Duodenal mucosa (tissue), 2 donors: ENCODE data around the gene CLEC16A.
A peak's percentile ranks its signal among the peaks of the same experiment; 100 is the strongest.

Experiments
- H3K27ac ChIP-seq: one replicate; pipeline ENCODE4 v1.7.0; 2013; ENCODE audit warnings: low read depth, low read length
- H3K27me3 ChIP-seq, 2 donors: one replicate each; pipeline ENCODE4 v1.7.0; 2013; ENCODE audit warnings: low read length in 2 of 2, control low read depth in 1 of 2; ENCODE audit not compliant: insufficient read depth in 2 of 2, control insufficient read depth in 1 of 2
- H3K36me3 ChIP-seq, 2 donors: one replicate each; pipeline ENCODE4 v1.7.0; 2013; ENCODE audit warnings: low read length in 2 of 2, control low read depth in 1 of 2; ENCODE audit not compliant: insufficient read depth in 2 of 2, control insufficient read depth in 1 of 2
- H3K4me1 ChIP-seq, 2 donors: one replicate each; pipeline ENCODE4 v1.7.0; 2013; ENCODE audit warnings: low read length in 2 of 2, control low read depth in 1 of 2; ENCODE audit not compliant: insufficient read depth in 2 of 2, control insufficient read depth in 1 of 2
- H3K4me3 ChIP-seq, 2 donors: one replicate each; pipeline ENCODE4 v1.7.0; 2013; ENCODE audit warnings: low read length in 2 of 2, low read depth in 1 of 2
- H3K9ac ChIP-seq, 2 donors: one replicate each; pipeline ENCODE4 v1.7.0; 2013; ENCODE audit warnings: low read length in 2 of 2, low read depth in 1 of 2
- H3K9me3 ChIP-seq, 2 donors: one replicate each; pipeline ENCODE4 v1.7.0; 2013; ENCODE audit warnings: low read length in 2 of 2, control low read depth in 1 of 2; ENCODE audit not compliant: control insufficient read depth in 1 of 2

Gene CLEC16A

GRCh38 chr16:11093572-11094074, 149.3 kb downstream of the CLEC16A start:
- Histone ChIP-seq H3K27ac (no peak overlapping the region), H3K4me1 (peaks cover 16 to 26% of the 10 kb centered on the region in 2 donors)

GRCh38 chr16:11094075-11094856, 149.9 kb downstream of the CLEC16A start:
- Histone ChIP-seq H3K4me3 (no peak overlapping the region), H3K36me3 (peaks cover 0 to 15% of the 10 kb centered on the region in 2 donors), H3K27me3 (no peaks in the 10 kb centered on the region), H3K27ac (no peak overlapping the region), H3K9me3 (no peaks in the 10 kb centered on the region), H3K4me1 (peaks cover 16 to 26% of the 10 kb centered on the region in 2 donors), H3K9ac (peak overlapping the region in 1 of 2 donors; percentile 5)

More at GRCh38 chr16:11093572-11094074, 149.3 kb downstream of the CLEC16A start:
- Histone ChIP-seq H3K9me3 (no peaks in the 10 kb centered on the region), H3K27me3 (no peaks in the 10 kb centered on the region), H3K9ac (peak overlapping the region in 1 of 2 donors; percentile 5), H3K36me3 (peaks cover 0 to 15% of the 10 kb centered on the region in 2 donors), H3K4me3 (no peak overlapping the region)

- Histone ChIP-seq H3K4me1 (peaks cover 21 to 33% of the 10 kb centered on the region in 2 donors), H3K36me3 (peaks cover 0 to 7% of the 10 kb centered on the region in 2 donors), H3K9ac (peak overlapping the region in 1 of 2 donors; percentile 5), H3K4me3 (no peak overlapping the region), H3K9me3 (no peaks in the 10 kb centered on the region), H3K27ac (no peak overlapping the region), H3K27me3 (no peaks in the 10 kb centered on the region)
Measured at GRCh38 chr16:11094857-11095565, 150.6 kb downstream of the CLEC16A start.

GRCh38 chr16:11095935-11096334, 151.6 kb downstream of the CLEC16A start:
- Histone ChIP-seq H3K9me3 (no peaks in the 10 kb centered on the region), H3K27ac (no peak overlapping the region)

GRCh38 chr16:11097094-11097786, 152.9 kb downstream of the CLEC16A start:
- H3K27me3 ChIP-seq, result no peaks in the 10 kb centered on the region
- no peak overlapping the region for H3K9ac ChIP-seq
- peaks cover 41 to 55% of the 10 kb centered on the region in 2 donors for H3K4me1 ChIP-seq
- H3K27ac ChIP-seq, result no peak overlapping the region
- H3K4me3 ChIP-seq, result no peak overlapping the region
- H3K9me3 ChIP-seq, result no peaks in the 10 kb centered on the region
- H3K36me3 ChIP-seq, result peaks cover 0 to 7% of the 10 kb centered on the region in 2 donors

More at GRCh38 chr16:11095935-11096334, 151.6 kb downstream of the CLEC16A start:
- Histone ChIP-seq H3K4me3 (no peak overlapping the region), H3K36me3 (peaks cover 0 to 7% of the 10 kb centered on the region in 2 donors), H3K27me3 (no peaks in the 10 kb centered on the region), H3K9ac (no peak overlapping the region), H3K4me1 (peaks cover 30 to 42% of the 10 kb centered on the region in 2 donors)

GRCh38 chr16:11097787-11098167, 153.4 kb downstream of the CLEC16A start:
- H3K27me3 ChIP-seq, result no peaks in the 10 kb centered on the region
- H3K4me1 ChIP-seq, result peaks cover 47 to 58% of the 10 kb centered on the region in 2 donors
- H3K9me3 ChIP-seq, result no peaks in the 10 kb centered on the region
- H3K27ac ChIP-seq, result no peak overlapping the region
- H3K4me3 ChIP-seq, result no peak overlapping the region
- H3K9ac ChIP-seq, result no peak overlapping the region
- H3K36me3 ChIP-seq, result peaks cover 0 to 7% of the 10 kb centered on the region in 2 donors

- no peaks in the 10 kb centered on the region for H3K27me3 ChIP-seq
- H3K4me3 ChIP-seq, result no peak overlapping the region
- no peaks in the 10 kb centered on the region for H3K9me3 ChIP-seq
- H3K36me3 ChIP-seq, result peaks cover 0 to 4% of the 10 kb centered on the region in 2 donors
- no peak overlapping the region for H3K9ac ChIP-seq
- H3K27ac ChIP-seq, result no peak overlapping the region
- peaks cover 40 to 52% of the 10 kb centered on the region in 2 donors for H3K4me1 ChIP-seq
Measured at GRCh38 chr16:11098601-11099390, 154.4 kb downstream of the CLEC16A start.

GRCh38 chr16:11099672-11100205, 155.4 kb downstream of the CLEC16A start:
- no peaks in the 10 kb centered on the region for H3K27me3 ChIP-seq
- H3K9ac ChIP-seq, result peak overlapping the region in 1 of 2 donors; percentile 13
- no peak overlapping the region for H3K27ac ChIP-seq
- peaks cover 39 to 48% of the 10 kb centered on the region in 2 donors for H3K4me1 ChIP-seq
- peaks cover 0 to 4% of the 10 kb centered on the region in 2 donors for H3K36me3 ChIP-seq
- no peaks in the 10 kb centered on the region for H3K9me3 ChIP-seq
- no peak overlapping the region for H3K4me3 ChIP-seq

GRCh38 chr16:11100239-11100750, 155.9 kb downstream of the CLEC16A start:
- no peaks in the 10 kb centered on the region for H3K9me3 ChIP-seq
- no peak overlapping the region for H3K4me3 ChIP-seq
- peaks cover 44 to 49% of the 10 kb centered on the region in 2 donors for H3K4me1 ChIP-seq
- H3K27ac ChIP-seq, result no peak overlapping the region
- H3K27me3 ChIP-seq, result no peaks in the 10 kb centered on the region
- H3K36me3 ChIP-seq, result peaks cover 0 to 4% of the 10 kb centered on the region in 2 donors
- H3K9ac ChIP-seq, result peak overlapping the region in 1 of 2 donors; percentile 13
